ENCODE results near the gene PRKCH. TPM values are rescaled to one million over a fixed set of nuclear protein-coding genes. Genes with fewer than 3 reads are reported as not detected.

PRKCH gene
- total and polyA plus RNA-seq, 2 donors from 2014 or later: 8.3 to 47.0 TPM

DNA sequence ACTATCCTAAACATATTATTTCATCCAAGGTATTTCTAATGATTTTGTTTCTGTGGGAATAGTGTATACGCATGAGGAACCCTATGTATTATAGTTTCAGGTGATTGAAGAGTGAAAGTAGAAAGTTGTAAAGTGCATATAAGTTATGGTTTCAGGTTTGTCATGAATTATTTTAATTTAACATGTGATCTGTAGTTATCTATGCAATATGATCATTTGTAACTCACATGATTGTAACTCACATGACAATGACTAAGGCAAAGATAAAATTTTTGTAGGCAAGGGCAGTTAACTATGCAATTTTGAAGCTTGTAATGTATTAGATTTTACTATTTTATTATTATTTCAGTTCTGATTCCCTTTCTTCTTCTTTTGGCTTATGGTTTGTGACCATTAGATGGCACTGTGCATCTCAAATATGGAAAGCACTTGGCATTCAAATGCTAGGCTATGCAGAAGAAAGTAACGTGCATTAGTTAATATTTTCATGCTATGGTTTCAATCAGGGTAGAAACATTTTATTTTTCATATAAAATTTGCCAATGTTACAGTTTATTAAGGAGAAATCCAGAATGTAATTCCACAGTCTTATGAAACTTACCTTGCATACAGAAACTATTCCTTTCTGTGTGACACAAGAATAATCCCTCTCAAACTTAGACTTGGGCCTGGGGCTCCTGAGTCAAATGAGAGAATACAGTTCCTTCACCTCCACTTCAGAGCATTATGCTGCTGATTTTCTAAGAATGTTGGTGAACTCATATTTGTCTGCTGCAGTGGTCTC is 24.5 kb upstream of the PRKCH start:
- H3K9me3 ChIP-seq (ENCODE audit: control insufficient read depth in 2 of 3, insufficient read depth in 1 of 3, low read length in 3 of 3): no peaks in the 10 kb centered on the region
- no peak overlapping the region for H3K9ac ChIP-seq (ENCODE audit: low read length in 3 of 3)
- TF ChIP-seq, protein P1, sequence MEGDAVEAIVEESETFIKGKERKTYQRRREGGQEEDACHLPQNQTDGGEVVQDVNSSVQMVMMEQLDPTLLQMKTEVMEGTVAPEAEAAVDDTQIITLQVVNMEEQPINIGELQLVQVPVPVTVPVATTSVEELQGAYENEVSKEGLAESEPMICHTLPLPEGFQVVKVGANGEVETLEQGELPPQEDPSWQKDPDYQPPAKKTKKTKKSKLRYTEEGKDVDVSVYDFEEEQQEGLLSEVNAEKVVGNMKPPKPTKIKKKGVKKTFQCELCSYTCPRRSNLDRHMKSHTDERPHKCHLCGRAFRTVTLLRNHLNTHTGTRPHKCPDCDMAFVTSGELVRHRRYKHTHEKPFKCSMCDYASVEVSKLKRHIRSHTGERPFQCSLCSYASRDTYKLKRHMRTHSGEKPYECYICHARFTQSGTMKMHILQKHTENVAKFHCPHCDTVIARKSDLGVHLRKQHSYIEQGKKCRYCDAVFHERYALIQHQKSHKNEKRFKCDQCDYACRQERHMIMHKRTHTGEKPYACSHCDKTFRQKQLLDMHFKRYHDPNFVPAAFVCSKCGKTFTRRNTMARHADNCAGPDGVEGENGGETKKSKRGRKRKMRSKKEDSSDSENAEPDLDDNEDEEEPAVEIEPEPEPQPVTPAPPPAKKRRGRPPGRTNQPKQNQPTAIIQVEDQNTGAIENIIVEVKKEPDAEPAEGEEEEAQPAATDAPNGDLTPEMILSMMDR (IDR thresholded peaks at IDR 0.05; ENCODE audit: borderline replicate concordance, extremely low read depth, insufficient read depth): peak; percentile 49
- H3K27me3 ChIP-seq (ENCODE audit: control insufficient read depth, insufficient read depth, low read length): no peaks in the 10 kb centered on the region
- FAIRE-seq (peak; percentile 93), DNase-seq (peak in 2 of 5 donors; percentile 40 to 64)
- no peaks in the 10 kb centered on the region for H3K36me3 ChIP-seq (ENCODE audit: control insufficient read depth in 2 of 3, insufficient read depth in 3 of 3, low read length in 3 of 3)
- no peak overlapping the region for H3K27ac ChIP-seq (ENCODE audit: low read depth in 2 of 2, low read length in 2 of 2)
- intact Hi-C loops (cut with DNase I): loop anchor here (10.0 kb wide), 1 partner anchor 158 kb away; no protein-coding TSS in a partner anchor
- no peak overlapping the region for H3K4me3 ChIP-seq (ENCODE audit: low read length in 3 of 3)
- no peaks in the 10 kb centered on the region for H3K4me1 ChIP-seq (ENCODE audit: control insufficient read depth in 2 of 3, insufficient read depth in 2 of 3, low read depth in 1 of 3, low read length in 3 of 3)

DNA sequence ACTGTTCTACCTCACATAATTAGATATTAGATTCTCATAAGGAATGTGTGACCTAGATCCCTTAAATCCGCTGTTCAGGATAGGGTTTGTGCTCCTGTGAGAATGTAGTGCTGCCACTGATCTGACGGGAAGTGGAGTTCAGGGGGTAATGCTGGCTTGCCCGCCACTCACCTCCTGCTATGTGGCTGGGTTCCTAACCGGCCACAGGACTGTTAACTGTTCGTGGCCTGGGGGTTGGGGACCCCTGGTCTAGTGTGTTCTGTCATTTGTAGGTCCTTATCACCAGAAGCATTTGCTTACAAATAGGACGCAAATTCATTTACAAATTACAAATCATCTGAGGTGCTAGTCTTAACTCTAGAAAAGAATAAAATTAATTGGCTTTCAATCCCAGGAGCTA is 23.8 kb upstream of the PRKCH start:
- DNase-seq (no peak), FAIRE-seq (no peak)
- no peak overlapping the region for H3K9ac ChIP-seq (ENCODE audit: low read length in 3 of 3)
- H3K4me3 ChIP-seq (ENCODE audit: low read length in 3 of 3): no peak overlapping the region
- no peak overlapping the region for H3K27ac ChIP-seq (ENCODE audit: low read depth in 2 of 2, low read length in 2 of 2)
- intact Hi-C loops (cut with DNase I): loop anchor here (10.0 kb wide), 1 partner anchor 157 kb away; no protein-coding TSS in a partner anchor
- TF ChIP-seq, protein P1 (IDR thresholded peaks at IDR 0.05; ENCODE audit: borderline replicate concordance, extremely low read depth, insufficient read depth): no peak
- no peaks in the 10 kb centered on the region for H3K36me3 ChIP-seq (ENCODE audit: control insufficient read depth in 2 of 3, insufficient read depth in 3 of 3, low read length in 3 of 3)
- no peaks in the 10 kb centered on the region for H3K4me1 ChIP-seq (ENCODE audit: control insufficient read depth in 2 of 3, insufficient read depth in 2 of 3, low read depth in 1 of 3, low read length in 3 of 3)
- H3K9me3 ChIP-seq (ENCODE audit: control insufficient read depth in 2 of 3, insufficient read depth in 1 of 3, low read length in 3 of 3): no peaks in the 10 kb centered on the region
- H3K27me3 ChIP-seq (ENCODE audit: control insufficient read depth, insufficient read depth, low read length): no peaks in the 10 kb centered on the region

DNA sequence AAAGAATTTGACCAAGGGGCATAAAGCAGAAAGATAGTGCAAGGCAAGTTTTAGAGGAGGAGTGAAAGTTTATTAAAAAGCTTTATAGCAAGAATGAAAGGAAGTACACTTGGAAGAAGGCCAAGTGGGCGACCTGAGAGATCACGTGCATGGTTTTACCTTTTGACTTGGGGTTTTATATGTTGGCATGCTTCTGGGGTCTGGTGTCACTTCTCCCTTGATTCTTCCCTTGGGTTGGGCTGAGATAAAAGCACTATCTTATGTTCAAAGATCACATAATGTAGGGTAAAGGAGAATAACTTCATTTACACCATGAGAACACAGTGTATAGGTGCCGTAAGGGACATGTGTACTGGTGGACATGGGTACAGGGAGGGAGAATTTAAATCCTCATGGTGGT is 22.6 kb upstream of the PRKCH start:
- H3K4me3 ChIP-seq (ENCODE audit: low read length in 3 of 3): no peak overlapping the region
- H3K9me3 ChIP-seq (ENCODE audit: control insufficient read depth in 2 of 3, insufficient read depth in 1 of 3, low read length in 3 of 3): no peaks in the 10 kb centered on the region
- no peaks in the 10 kb centered on the region for H3K27me3 ChIP-seq (ENCODE audit: control insufficient read depth, insufficient read depth, low read length)
- no peak for DNase-seq
- no peaks in the 10 kb centered on the region for H3K4me1 ChIP-seq (ENCODE audit: control insufficient read depth in 2 of 3, insufficient read depth in 2 of 3, low read depth in 1 of 3, low read length in 3 of 3)
- TF ChIP-seq, protein P1 (IDR thresholded peaks at IDR 0.05; ENCODE audit: borderline replicate concordance, extremely low read depth, insufficient read depth): no peak
- H3K27ac ChIP-seq (ENCODE audit: low read depth in 2 of 2, low read length in 2 of 2): no peak overlapping the region
- intact Hi-C loops (cut with DNase I): loop anchor here (10.0 kb wide), 1 partner anchor 156 kb away; no protein-coding TSS in a partner anchor
- FAIRE-seq: no peak
- H3K9ac ChIP-seq (ENCODE audit: low read length in 3 of 3): no peak overlapping the region
- H3K36me3 ChIP-seq (ENCODE audit: control insufficient read depth in 2 of 3, insufficient read depth in 3 of 3, low read length in 3 of 3): no peaks in the 10 kb centered on the region

Data from kidney (tissue), 14 donors.